GM18508 (cell line): ENCODE results near the gene GAREM2.

Experiments
- ATAC-seq: cut with Tn5 transposase; IDR thresholded peaks from one replicate; pipeline ENCODE4 v1.9.1; 2021; ENCODE audit warnings: moderate number of reproducible peaks; ENCODE audit not compliant: insufficient read depth, unreplicated experiment

The GAREM2 gene

GRCh38 chr2:26224095-26224494, 51.2 kb downstream of the GAREM2 start:
- no peak for ATAC-seq

GRCh38 chr2:26229595-26229994, 56.7 kb downstream of the GAREM2 start:
- ATAC-seq = no peak

GRCh38 chr2:26230806-26231205, 57.9 kb downstream of the GAREM2 start:
- no peak for ATAC-seq

- no peak for ATAC-seq
Observed at GRCh38 chr2:26235089-26235488, 62.2 kb downstream of the GAREM2 start.

- ATAC-seq = no peak
Observed at GRCh38 chr2:26237868-26238267, 65.0 kb downstream of the GAREM2 start.

- no peak for ATAC-seq
Observed at GRCh38 chr2:26238311-26238958, 65.5 kb downstream of the GAREM2 start.
